A549 treated with dexamethasone at 1 μM for 4 hours (cell line): ENCODE results near the gene BEND3. TPM values are rescaled to one million over a fixed set of nuclear protein-coding genes. Genes with fewer than 3 reads are reported as not detected.

Experiments used
- total RNA-seq: library from RNA; stranded (reverse); fragments of 200-300 nt; extraction: Qiagen RNA extraction; gene quantifications from 5 replicates; pipeline ENCODE4 v1.2.3, GENCODE V29; 2022

The BEND3 gene
- total RNA-seq = 3.0 to 4.1 TPM (median 4.1 TPM) in 5 replicates

GRCh38 chr6:107114926-107115694, at the start of gene BEND3:
Gene BEND3 (minus strand): TSS chr6:107115515. CDS start chr6:107099285, 16,230 bp downstream.

Other genes with a start within 250 kb of the BEND3 start
- gene CD24, start 140.8 kb downstream of the BEND3 start, total RNA-seq = 238 to 374 TPM (median 349 TPM) in 5 replicates
- gene MTRES1, start 87.3 kb downstream of the BEND3 start, total RNA-seq = 10.0 to 13.3 TPM (median 10.8 TPM) in 5 replicates